Colonic mucosa (tissue), 4 donors: Measurements from ENCODE around the gene CFAP74. TPM values are rescaled to one million over a fixed set of nuclear protein-coding genes. Genes with fewer than 3 reads are reported as not detected.

Experiments
- DNase-seq: peaks from one replicate; pipeline ENCODE4 v3.0.0-alpha.2; 2020
- H3K27ac ChIP-seq: fragments of 200-600 bp; one replicate; pipeline ENCODE4 v1.8.0; 2021
- H3K27me3 ChIP-seq: fragments of 200-600 bp; one replicate; pipeline ENCODE4 v1.8.0; 2021
- H3K36me3 ChIP-seq: fragments of 200-600 bp; one replicate; pipeline ENCODE4 v1.8.0; 2021
- H3K4me1 ChIP-seq: fragments of 200-600 bp; one replicate; pipeline ENCODE4 v1.8.0; 2021; ENCODE audit warnings: mild to moderate bottlenecking
- H3K4me3 ChIP-seq: fragments of 200-600 bp; one replicate; pipeline ENCODE4 v1.8.0; 2021
- H3K9ac ChIP-seq, 2 donors: one replicate each; pipeline ENCODE4 v1.7.0; 2013; ENCODE audit warnings: control low read depth in 2 of 2, low read depth in 2 of 2, low read length in 2 of 2
- H3K9me3 ChIP-seq: fragments of 200-600 bp; one replicate; pipeline ENCODE4 v1.8.0; 2021
- CTCF ChIP-seq: fragments of 200-600 bp; IDR thresholded peaks from one replicate; pipeline ENCODE4 v1.8.0; 2022; ENCODE audit warnings: antibody characterized with exemption, mild to moderate bottlenecking
- intact Hi-C: fragments of 100-400 bp; cut with DNase I; formaldehyde crosslinking; loops from one replicate; pipeline ENCODE4 v1.14.1; 2022
- total RNA-seq, 2 donors: library from RNA; stranded (reverse); fragmentation: NEBNext Ultra II Directional in 1 of 2; extraction: Animal tissue kit (Norgen Biotek cat#: 25700) in 1 of 2; gene quantifications; one replicate each; pipeline ENCODE4 v1.2.1, GENCODE V29; 2021
- donor health status: healthy.
- donor health status: DM: no; HTN: no; CAD: no.
- donor health status: DM: no; HTN: no; CAD: no.

Gene CFAP74
- total RNA-seq, 2 donors from 2014 or later: 0.10 to 0.16 TPM

DNA sequence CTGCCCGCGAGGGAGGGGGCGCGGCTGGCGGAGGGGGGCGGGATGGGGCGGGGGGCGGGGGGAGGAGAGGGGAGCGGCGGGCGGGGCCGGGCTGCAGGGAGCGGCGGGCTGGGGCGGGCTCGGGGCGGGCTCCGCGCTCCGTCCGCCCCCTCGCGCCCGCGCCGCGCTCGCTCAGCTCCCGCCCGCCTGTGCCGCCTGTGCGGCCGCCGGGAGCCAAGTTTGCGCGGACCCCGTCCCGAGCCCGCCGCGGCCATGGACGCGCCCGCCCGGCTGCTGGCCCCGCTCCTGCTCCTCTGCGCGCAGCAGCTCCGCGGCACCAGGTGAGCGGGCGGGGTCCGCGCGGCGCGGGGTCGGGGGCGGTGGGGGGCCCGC, 15.6 kb upstream of the CFAP74 start, which contains the start of gene GABRD:
GABRD (plus strand) TSS at position 174 of the 372 bp plus-strand sequence; CDS start at position 253, 79 bp downstream.
- Histone ChIP-seq H3K36me3 (no peaks in the 10 kb centered on the region), H3K4me3 (no peak within 1 kb of the TSS), H3K27ac (no peak within 1 kb of the TSS), H3K27me3 (peaks cover 38% of the 10 kb centered on the region), H3K9me3 (no peaks in the 10 kb centered on the region), H3K4me1 (no peaks in the 10 kb centered on the region), H3K9ac (no peak within 1 kb of the TSS)
- intact Hi-C loops: no loop called here
- DNase-seq: no peak
- TF ChIP-seq CTCF: no peak

GRCh38 chr1:2018217-2019171, 14.9 kb upstream of the CFAP74 start:
- H3K4me3 ChIP-seq: no peak overlapping the region

DNA sequence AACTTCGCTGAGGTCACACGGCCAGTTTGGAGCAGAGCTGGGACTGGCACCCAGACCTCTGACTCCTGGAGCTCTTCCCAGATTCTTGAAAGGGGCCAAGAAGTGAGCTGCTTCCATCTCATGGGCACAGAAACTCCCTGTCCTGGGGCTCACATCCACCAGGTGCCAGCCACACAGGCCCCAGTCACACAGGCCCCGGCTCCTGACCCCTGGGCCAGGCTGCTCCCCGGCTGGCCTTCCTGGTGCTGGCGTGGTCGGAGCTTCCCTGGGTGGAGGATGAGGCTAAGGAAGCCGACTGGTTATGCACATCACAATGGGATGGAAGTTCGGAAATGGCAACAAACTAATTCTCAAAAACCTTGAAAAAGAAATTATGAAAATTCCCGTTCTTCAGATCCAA, 12.5 kb upstream of the CFAP74 start:
- intact Hi-C loops: no loop called here
- no peak for TF ChIP-seq CTCF
- Histone ChIP-seq H3K9ac (no peak overlapping the region), H3K4me1 (no peaks in the 10 kb centered on the region), H3K9me3 (no peaks in the 10 kb centered on the region), H3K36me3 (no peaks in the 10 kb centered on the region), H3K4me3 (no peak overlapping the region), H3K27ac (no peak overlapping the region), H3K27me3 (peaks cover 29% of the 10 kb centered on the region)
- DNase-seq: no peak

More at GRCh38 chr1:2018217-2019171, 14.9 kb upstream of the CFAP74 start:
- Histone ChIP-seq H3K4me1 (no peaks in the 10 kb centered on the region), H3K9ac (no peak overlapping the region), H3K27ac (no peak overlapping the region), H3K36me3 (no peaks in the 10 kb centered on the region), H3K27me3 (peaks cover 38% of the 10 kb centered on the region), H3K9me3 (no peaks in the 10 kb centered on the region)
- no peak for TF ChIP-seq CTCF
- intact Hi-C loops: no loop called here
- DNase-seq: no peak

GRCh38 chr1:2014741-2015735, 11.5 kb upstream of the CFAP74 start:
- DNase-seq: no peak
- peaks cover 20% of the 10 kb centered on the region for H3K27me3 ChIP-seq

More at GRCh38 chr1:2014741-2015735, 11.5 kb upstream of the CFAP74 start:
- Histone ChIP-seq H3K9me3 (no peaks in the 10 kb centered on the region), H3K9ac (no peak overlapping the region), H3K4me3 (no peak overlapping the region), H3K27ac (no peak overlapping the region), H3K4me1 (no peaks in the 10 kb centered on the region), H3K36me3 (no peaks in the 10 kb centered on the region)
- no peak for TF ChIP-seq CTCF
- intact Hi-C loops: no loop called here
